ENCODE data around the gene CYP46A1.

CYP46A1 gene

DNA sequence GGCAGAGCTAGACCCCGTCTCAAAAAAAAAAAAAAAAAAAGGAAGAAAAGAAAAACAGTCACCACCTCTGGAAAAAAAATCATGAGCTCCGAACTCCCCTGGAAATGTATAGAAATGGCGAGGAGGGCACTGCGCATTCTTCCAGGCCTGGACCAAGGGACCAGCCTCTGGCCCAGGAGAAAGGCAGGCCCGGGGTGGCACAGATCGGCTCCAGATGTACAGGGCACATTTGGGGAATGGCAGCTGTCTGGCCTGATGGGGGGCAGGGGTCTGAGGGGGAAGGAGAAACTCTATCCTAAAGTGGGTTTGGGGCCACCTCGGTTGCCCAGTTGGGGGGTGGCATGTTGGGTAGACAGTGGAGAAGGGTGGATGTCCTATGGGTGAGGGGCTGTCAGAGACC lies 63.1 kb downstream of the CYP46A1 start:
- H3K4me3 ChIP-seq (ENCODE audit: low read length), result no peak overlapping the region
- TF ChIP-seq ZNF274 (IDR thresholded peaks at IDR 0.05; ENCODE audit: low read depth, low read length), result no peak

DNA sequence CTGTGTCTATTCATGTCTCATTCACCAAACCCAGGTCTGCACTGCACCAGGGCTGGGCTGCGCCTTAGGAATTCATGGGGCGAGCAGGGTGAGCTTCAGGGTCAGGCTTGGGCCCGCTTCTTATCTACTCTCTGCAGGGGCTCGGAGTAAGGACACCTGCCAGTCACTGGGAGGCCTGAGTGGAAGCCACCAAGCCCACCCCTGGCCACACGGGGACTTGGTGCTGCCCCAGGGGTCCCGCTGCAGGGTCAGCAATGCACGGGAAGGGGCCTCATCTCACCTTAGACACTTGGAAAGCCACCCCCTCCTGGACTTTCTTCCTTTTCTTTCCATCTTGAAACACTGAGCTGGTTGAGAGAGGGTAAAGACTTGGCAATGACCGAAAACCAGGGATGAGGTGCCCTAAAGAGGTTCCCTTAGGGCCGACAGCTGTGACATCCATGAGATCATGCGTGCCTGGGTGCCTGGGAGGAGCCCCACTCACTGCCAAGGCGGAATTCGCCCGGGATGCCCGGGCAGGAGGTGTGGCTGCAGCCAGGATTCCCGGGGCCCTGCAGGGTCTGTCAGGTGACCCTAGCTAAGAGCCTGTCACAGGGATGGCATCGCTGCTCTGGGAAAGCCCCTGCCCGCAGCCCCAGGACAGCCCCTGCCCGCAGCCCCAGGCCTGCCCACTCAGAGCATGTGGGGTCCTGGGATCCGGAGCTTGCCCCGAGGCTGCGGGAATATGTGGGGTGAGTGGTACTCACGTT lies 63.7 kb downstream of the CYP46A1 start:
- H3K4me3 ChIP-seq (ENCODE audit: low read length), result no peak overlapping the region
- no peak for TF ChIP-seq ZNF274 (IDR thresholded peaks at IDR 0.05; ENCODE audit: low read depth, low read length)

DNA sequence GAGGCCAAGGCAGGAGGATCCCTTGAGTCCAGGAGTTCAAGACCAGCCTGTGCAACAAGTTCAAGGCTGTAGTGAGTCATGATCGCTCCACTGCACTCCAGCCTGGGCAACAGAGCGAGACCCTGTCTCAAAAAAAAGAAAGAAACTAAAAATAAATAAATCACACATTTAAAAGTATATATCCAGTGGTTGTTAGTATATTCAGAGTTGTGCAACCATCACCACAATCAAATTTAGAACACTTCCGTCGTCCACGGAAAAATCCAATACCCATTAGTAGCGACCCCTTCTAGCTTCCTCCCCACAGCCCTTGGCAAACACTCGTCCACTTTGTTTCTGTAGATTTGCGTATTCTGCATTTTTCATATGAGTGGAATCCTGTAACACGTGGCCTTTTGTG lies 64.4 kb downstream of the CYP46A1 start:
- TF ChIP-seq ZNF274 (IDR thresholded peaks at IDR 0.05; ENCODE audit: low read depth, low read length), result no peak
- H3K4me3 ChIP-seq (ENCODE audit: low read length), result no peak overlapping the region

DNA sequence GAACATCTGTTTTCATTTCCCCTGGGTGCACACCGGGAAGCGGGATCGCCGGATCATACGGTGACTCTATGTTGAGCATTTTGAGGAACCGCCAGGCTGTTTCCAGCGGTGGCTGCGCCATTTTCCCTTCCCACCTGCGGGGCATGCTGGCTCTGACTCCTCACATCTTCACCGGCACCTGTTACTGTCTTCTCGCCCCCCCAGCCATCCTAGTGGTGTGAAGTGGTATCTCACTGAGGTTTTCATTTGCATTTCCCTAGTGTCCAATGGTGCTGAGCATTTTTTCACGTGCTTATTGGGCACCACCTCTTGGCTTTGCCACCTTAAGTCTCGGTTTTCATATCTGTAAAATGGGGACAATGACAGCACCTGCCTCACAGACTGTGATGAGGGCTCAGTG lies 65.0 kb downstream of the CYP46A1 start:
- H3K4me3 ChIP-seq (ENCODE audit: low read length), result no peak overlapping the region
- TF ChIP-seq ZNF274 (IDR thresholded peaks at IDR 0.05; ENCODE audit: low read depth, low read length), result no peak

DNA sequence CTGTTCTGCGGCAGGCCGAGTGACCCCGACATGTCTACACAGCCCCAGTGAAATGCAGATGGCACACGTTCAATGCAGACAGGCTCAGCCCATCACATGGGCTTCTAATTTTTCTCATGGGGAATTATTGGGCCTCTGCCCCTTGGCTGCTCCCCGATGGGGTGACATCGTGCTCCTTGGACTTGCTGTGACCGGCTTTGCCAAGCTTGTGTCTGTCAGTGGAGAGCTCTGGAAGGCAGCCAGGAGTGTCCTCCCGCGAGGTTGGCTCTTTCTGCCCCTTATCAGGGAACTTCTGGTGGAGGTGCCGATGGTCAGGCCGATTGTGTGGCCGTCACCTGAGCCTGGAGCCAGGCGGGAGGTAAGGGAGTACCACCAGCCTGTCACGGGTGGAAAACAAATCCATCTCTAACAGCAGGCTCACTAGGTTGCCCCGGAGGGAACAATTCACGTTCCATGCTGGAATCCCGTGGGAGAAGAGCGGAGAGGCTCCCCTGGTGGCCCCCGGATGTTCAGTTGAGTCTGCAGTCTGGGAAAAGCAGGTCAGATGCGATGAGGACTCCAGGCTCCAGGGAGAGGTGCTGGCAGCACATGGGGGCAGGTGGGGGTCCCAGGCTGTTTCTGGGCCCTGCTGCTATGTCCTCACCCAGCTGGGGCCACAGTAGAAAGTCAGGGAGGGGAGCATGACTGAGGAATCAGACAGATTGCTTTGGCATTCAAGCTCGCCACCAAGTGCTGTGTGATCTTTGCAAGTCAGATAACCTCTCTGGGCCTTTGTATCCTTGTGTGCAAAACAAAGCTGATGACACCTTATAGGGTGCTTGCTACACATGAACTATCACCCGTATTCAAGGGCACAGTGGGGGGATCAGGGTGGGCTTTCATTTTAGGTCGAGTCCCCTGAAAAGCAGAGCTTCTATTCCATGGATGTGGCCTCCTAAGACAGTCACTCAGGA lies 65.9 kb downstream of the CYP46A1 start:
- no peak overlapping the region for H3K4me3 ChIP-seq (ENCODE audit: low read length)
- no peak for TF ChIP-seq ZNF274 (IDR thresholded peaks at IDR 0.05; ENCODE audit: low read depth, low read length)

DNA sequence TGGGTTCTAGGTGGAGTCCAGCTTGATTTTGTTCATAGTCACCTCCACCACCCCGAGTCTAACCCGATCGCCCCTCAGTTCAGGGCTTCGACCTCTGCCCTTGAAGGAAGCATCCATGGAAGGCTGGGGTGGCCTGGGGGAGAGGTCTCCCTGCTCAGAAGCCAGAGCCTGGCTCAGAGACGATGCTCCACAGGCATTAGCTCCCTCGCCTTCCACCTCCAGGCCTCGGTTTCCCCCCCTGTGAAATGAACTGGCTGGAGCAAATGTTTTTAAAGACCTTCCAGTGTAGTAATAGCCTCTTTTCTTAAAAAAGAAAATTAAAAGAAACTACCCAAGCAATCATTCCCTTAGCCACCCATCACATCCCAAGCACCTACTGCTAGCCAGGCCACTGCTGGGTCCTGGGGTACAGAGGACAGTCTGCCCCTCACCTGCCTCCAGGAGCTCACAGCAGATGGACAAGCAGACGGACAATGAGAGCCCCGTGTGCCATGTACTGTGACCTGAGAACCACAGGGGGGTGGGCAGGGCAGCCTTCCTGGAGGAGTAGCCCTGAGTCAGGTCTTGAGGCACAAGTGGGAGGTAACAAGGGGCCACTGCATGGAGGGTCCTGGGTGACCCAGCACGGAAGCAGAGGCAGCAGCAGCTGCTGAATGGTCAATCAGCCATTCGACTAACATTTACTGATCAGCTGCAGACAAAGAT lies 66.8 kb downstream of the CYP46A1 start:
- no peak for TF ChIP-seq ZNF274 (IDR thresholded peaks at IDR 0.05; ENCODE audit: low read depth, low read length)
- no peak overlapping the region for H3K4me3 ChIP-seq (ENCODE audit: low read length)

DNA sequence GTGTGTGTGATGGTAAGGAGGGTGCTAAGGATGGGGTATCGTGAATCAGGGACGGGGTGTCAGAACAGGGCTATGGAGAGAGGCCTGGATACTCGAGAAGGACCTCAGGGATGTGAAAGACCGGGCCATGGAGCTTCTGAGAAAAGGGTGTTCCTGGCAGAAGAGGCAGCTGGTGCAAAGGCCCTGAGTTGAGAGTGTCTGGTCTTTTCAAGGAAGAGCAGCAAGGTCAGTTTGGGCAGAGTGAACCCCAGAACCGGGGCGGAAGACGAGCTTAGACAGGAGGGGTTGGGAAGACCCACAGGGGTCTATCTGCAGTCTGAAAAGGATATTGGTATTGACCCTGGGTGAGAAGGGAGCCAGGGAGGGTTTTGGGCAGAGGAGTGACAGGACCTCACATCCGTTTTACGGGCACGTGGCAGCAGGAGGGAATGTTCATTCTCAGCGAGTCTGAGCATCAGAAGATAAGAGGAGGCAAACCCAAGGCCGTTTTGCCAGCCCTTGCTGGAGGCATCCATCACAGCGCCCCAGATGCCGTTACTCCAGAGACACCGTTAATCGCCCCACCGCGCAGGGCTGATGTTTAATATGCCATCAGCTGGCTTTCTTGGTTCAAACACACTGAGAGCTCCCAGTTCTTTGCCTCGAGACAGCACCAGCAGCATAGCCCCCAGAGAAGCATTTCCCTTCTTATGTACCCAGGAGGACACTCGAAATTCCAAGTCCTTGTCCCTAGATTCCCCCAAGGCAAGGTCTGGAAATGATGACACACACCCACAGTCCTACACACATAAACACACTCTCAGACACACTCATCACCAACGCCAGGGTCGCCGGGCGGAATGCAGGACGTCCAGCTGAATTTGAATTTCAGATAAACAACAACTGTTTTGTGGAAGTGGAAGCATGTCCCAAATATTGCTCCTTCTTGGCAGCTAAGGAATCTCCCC lies 67.7 kb downstream of the CYP46A1 start:
- no peak overlapping the region for H3K4me3 ChIP-seq (ENCODE audit: low read length)
- no peak for TF ChIP-seq ZNF274 (IDR thresholded peaks at IDR 0.05; ENCODE audit: low read depth, low read length)

DNA sequence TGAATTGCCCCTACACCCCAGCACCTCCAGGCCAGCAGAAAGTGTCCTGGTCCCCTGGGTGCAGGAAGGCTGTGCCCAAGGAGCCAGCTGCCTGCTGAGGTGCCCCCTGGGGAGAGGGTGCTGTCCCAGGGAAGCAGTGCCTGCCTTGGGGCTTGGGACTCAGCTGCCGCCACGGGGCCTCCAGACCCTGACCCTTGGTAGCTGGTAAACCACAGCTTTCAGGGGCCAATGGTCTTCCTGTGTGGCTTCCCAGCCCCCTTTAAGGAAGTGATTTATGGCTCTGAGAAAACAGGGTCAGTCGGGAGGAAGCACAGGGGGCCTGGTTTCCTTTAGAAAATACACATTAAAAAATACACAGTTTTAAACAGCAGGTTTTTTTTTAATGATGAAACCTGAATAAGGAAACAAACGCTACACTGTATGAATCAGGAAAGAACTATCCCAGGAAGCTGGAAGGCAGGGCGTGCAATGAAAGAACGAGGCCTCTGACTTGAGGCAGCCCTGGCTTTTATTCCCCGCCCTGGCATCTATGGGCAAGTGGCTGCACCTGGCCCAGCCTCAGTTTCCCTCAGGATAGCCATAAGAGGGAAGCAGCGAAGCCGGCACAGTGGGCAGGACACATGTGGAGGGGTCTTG lies 68.5 kb downstream of the CYP46A1 start:
- no peak overlapping the region for H3K4me3 ChIP-seq (ENCODE audit: low read length)
- no peak for TF ChIP-seq ZNF274 (IDR thresholded peaks at IDR 0.05; ENCODE audit: low read depth, low read length)

DNA sequence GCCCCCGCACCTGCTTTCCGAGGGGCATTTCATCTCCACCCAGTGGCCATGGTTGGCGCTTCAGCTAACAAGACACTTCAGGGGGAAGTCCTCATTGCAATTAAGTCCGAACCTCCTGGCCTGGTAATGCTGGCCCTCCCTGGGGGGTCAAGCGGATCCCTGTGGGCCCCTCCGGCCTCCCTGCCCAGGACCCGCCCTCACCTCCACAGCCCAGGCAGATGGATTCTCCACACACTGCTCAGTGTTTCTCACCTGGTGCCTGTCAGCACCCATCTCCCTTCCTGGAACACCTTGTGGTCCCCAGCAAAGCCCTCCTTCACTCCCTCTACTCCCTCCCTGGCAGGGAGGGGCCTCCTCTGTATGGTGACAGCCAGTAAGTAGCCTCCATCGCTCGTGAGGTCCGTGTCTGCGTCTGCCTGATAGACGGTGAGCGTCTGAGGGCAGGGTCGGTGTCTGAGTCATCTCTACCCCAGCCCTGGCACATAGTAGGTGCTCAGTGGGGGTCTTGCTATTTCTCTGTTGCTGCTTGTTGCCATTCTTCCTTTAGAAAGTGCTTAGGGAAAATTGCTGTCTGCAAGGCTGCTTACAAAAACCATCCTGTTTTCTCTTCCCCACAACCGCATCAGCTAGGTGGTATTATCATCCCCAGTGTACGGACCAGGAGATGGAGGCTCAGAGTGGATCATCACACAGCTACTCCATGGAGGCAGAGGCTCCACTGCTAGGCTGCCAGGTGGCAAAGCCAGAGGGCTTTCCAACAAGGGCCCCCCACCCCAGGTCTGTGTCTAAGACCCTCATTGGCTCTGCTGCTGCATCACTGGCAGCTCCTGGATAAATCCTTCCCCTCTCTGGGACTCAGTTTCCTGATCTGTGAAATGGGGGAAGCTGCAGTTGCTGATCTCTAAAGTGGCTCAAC lies 69.4 kb downstream of the CYP46A1 start:
- H3K4me3 ChIP-seq (ENCODE audit: low read length), result no peak overlapping the region
- TF ChIP-seq ZNF274 (IDR thresholded peaks at IDR 0.05; ENCODE audit: low read depth, low read length), result no peak

DNA sequence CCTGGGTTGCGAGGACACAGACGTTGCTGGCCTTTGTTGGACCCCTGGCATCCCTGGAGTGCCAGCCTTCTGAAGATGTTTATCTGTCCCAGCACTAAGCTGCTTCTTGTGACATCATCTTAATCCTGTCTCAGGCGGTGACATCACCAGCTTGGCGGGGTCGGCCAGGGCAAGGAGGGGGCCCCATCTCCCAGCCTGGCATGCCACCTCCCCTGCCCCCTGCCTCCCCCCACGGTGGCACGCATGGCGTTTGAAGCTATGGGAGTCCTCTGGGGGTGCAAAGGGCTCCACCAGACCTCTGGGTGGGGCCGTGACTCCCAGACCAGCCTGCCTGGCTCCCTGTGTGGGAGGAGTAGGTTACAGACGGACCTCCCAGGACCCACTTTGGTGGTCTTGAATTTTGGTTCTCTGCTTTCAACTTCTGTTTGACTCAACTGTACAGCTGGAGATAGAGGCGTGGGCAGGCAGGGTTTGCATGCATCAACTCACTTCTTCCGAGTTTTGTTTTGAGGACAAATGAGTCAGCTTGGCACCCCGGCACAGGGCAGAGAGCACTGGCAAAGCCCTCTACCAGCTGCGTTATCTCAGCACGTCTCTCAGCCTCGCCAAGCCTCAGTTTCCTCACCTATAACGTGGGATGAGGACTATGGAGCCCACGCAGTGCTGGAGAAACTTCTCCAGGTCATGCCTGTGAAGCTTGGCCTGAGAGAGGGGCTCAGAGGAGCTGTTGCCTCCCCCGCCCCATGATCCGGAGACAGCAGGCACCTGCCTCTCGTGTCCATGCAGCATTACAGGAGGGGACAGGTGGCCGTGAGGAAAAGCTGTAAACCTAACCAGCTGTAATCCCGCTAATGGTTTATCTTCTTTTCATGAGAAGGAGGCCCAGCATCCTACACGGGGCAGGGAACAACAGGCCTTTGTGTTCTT lies 70.3 kb downstream of the CYP46A1 start:
- no peak for TF ChIP-seq ZNF274 (IDR thresholded peaks at IDR 0.05; ENCODE audit: low read depth, low read length)
- no peak overlapping the region for H3K4me3 ChIP-seq (ENCODE audit: low read length)

DNA sequence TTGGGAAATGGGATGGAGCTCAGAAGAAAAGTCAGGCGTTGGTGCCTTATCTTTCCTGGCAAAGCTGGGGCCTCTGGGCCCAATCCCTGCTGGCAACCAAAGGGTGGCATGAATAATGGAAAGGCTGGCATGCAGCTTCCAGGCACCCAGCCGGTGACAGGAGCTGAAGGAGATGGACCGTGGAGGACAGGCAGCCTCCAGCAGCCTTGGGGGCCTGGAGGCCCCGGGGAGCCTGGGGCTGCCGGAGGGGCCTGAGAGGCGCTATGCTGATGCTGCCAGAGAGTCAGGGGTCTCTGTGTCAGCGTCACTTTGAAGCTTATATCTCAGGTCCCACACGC lies 70.9 kb downstream of the CYP46A1 start:
- TF ChIP-seq ZNF274 (IDR thresholded peaks at IDR 0.05; ENCODE audit: low read depth, low read length), result no peak
- no peak overlapping the region for H3K4me3 ChIP-seq (ENCODE audit: low read length)

All from GM08714 (cell line).